Raji (cell line): ENCODE measurements around the gene PBX3.

Experiments
- POLR2A ChIP-seq: IDR thresholded peaks from 2 replicates; pipeline ENCODE4 v1.6.1; 2011; ENCODE audit warnings: low read depth, low read length, control low read depth; ENCODE audit not compliant: insufficient read depth

PBX3 gene

GRCh38 chr9:125989090-125989501 lies 241.9 kb downstream of the PBX3 start:
- TF ChIP-seq POLR2A, result no peak

DNA sequence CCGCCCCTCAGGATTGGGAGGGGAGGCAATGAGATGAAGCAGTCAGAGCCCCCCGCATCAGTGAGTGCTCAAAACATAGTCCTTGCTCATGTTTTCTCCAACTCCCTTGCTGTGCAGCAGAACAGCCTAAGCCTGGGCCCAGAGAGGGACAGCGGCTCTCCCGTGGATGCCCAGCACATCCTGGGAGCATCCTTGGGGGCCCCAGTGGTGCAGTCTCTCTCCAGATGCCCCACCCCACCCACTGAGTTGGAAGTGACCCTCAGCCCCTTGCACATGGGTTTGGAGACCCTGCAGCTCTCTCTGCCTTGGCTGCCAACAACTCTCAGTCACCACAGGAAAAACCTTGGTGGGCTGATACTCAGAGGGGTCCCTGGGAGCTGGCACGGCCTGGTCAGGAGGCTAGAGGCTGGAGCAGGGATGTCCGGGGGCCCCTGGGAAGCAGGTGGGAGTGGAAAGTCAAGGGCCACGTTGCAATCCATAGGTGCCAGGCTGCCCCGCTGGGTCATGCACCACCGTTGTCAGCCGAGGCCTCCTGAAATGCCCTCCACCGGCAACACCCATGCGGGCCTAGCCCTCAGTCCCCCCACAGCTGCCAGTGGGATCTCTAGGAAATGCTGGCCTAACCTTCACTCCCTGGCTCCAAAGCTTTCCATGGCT lies 242.5 kb downstream of the PBX3 start:
- TF ChIP-seq POLR2A, result no peak

GRCh38 chr9:125990186-125990792 lies 243.1 kb downstream of the PBX3 start:
- TF ChIP-seq POLR2A, result no peak

DNA sequence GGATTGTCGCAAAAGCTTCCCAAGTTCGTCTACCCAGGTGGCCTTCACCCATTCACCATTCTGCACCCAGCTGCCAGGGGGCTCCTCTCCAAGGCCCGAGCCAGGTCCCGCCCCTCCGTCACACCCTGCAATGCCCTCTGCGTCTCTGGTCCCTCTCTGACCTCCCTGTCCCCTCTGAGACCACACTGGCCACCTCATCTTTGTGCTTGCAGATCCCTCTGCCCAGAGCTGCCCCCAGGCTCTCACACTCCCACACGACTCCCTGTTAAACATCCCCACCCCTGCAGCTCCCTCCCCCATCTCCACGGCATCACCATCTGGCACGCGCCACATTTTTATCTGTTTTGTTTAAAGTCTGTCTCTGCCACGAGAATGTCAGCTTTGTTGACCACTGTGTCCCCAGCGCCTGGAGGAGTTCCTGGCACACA lies 243.6 kb downstream of the PBX3 start:
- no peak for TF ChIP-seq POLR2A

DNA sequence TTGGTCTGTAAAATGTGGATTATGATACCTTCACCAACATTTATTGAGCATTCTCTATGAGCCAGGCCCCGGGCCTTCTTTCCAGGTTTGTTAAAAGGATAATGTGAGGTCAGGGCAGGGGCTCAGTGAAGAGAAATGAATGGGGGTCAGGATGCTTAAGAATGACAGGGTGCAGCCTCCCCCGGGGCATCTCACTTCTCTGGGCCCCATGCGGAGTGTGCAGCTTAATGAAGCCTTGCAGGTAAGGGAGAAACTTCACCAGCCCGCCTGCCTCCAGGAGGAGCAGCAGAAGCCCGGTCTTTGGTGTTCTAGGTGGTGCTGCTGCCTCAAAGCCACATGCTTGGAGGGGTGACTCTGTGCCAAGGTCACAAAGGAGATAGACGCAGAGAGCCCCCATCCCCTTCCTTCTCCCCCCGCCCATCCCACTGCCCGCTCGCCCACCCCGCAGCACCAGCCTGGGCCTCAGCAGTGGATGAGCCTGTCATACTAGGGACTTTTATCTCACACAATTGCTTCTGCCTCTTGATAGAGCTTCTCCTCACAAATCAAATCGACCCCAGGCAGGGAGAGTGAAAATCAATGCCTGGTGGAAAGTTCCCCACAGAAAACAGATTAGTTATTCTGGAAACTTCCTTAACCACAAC lies 244.8 kb downstream of the PBX3 start:
- no peak for TF ChIP-seq POLR2A

GRCh38 chr9:125992557-125992956 lies 245.4 kb downstream of the PBX3 start:
- TF ChIP-seq POLR2A, result no peak

DNA sequence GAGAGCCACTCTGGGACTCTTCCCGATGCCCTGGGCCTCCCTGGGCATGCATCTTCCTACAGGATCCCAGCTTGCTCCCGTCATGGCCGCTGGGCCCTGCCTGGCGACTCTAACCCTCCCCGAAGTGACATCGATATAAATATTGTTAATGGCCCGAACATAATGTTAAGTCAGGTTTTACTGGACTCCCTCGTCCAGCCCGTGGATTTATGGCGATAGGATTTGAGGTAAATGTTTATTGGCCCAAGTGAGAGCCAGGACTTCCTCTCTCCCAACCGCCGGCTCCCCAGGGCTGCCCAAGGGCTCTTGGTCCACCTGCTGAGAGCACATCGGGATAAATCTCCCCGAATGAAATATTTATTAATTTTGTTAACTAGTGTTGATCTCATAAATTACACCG lies 246.3 kb downstream of the PBX3 start:
- TF ChIP-seq POLR2A, result no peak

GRCh38 chr9:125994066-125994943 lies 247.1 kb downstream of the PBX3 start:
- TF ChIP-seq POLR2A, result no peak

GRCh38 chr9:125995006-125995405 lies 247.8 kb downstream of the PBX3 start:
- no peak for TF ChIP-seq POLR2A

DNA sequence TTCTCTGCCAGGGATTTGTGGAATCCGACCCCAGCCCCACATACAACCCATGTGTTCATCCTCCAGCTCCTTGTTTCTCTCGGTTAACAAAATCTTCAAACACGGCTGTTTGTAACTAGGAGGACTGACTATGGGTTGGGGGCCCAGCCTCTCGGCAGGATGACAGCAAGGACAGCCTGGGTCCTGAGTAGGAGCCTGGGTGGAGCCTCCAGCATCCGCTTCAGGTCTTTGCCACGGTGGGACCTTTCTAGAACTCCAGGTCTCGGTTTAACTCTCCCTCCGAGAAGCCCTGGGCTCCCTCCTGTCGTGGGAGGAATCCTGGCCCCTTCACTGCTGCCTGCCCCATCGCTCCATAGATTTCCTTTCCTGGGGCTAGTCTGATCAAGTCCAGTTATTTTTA lies 248.5 kb downstream of the PBX3 start:
- TF ChIP-seq POLR2A, result no peak

- no peak for TF ChIP-seq POLR2A
These were observed 249.6 kb downstream of the PBX3 start for GRCh38 chr9:125996791-125997190.

DNA sequence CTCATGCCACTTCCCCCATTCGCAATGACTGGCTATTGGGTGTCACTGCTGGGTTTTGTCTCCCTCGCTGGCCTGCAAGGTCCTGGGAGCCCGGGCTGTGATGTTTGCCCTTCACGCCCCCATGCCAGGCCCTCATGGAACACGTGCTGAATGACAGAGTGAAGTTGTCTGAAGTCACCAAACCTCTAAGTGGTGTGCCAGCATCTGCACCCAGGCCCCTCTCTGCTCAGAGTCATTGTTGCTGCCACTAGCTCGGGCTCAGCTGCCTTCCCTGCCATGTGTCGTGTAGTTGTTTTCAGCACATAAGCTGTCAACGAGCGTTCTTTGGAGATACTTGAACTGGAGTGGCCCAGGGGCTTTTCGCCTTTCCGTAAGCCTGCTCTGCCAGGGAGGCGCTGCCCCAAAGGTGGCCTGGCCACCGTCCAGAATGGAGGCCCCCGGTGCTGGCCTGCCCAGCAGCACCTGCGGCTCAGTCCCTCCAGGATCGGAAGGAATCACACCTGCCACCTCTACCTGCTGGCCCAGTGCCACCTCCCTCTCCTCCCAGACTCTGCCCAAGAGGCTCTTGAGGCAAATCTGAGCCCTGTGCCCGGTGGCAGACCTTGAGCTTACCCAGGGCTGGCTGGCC lies 250.1 kb downstream of the PBX3 start:
- no peak for TF ChIP-seq POLR2A

- TF ChIP-seq POLR2A, result no peak
These were observed 251.8 kb downstream of the PBX3 start for GRCh38 chr9:125998837-125999503.

- TF ChIP-seq POLR2A, result no peak
These were observed 252.3 kb downstream of the PBX3 start for GRCh38 chr9:125999504-125999881.
